Measurements from ENCODE around the gene TALDO1. TPM values are rescaled to one million over a fixed set of nuclear protein-coding genes. Genes with fewer than 3 reads are reported as not detected.

TALDO1 gene
- polyA plus RNA-seq, 4 donors, result 132 to 146 (median 135) TPM

DNA sequence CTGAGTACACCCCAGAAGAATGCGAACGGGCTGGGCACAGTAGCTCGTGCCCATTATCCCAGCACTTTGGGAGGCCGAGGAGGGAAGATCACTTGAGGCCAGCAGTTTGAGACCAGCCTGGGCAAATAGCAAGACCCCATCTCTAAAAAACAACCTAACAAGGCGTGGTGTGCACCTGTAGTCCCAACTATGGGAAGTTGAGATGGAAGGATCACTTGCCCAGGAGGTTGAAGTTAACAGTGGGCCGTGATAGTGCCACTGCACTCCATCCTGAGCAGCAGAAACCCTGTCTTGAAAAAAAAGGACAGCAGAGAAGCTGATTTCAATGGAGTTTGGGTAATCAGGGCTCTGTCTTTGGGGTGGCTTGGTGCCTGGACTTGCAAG, 65.8 kb downstream of the TALDO1 start:
- DNase-seq (ENCODE audit: low read depth in 4 of 4, low spot score in 3 of 4), result no peak

DNA sequence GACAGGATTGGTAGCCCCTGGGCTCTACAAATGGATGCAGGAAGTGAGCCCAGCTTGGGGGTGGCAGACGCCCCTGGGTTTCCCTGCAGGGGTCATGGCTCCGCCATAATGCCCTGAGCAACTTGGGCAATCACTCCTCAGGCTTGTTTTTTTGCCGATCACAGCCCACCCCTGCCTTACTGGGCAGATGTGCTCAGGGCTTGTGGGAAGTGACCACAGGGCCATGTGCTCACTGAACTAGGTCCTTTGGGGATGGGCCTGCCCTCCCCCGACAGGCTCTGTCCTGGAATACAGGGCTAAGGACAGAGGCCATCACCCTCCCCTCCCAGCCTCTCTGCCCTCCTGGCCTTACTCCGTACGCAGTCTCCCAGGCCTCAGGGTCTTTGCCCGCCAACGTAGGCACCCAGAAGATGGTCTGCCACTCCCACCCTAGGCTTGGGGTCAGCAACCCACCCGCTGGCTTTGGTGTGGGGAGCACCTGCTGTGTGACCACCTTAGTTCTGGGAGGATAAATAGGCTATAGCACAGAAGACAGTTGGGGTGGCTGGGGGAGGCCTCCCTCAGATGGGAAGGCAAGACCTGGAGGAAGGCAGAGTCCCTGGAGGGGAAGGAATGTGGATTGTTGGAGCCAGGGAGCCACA, 66.3 kb downstream of the TALDO1 start:
- DNase-seq (ENCODE audit: low read depth in 4 of 4, low spot score in 3 of 4), result no peak

Other genes starting within 250 kb of the TALDO1 start
- 100 to 1,000 TPM in 1 of 4 donors, 10 to 100 TPM in 3; 80.9 to 120 (median 86.6) TPM for gene RNH1, start 240.2 kb upstream of the TALDO1 start, polyA plus RNA-seq (ENCODE audit: insufficient read length in 4 of 4)
- gene HRAS, start 211.9 kb upstream of the TALDO1 start, polyA plus RNA-seq (ENCODE audit: insufficient read length in 4 of 4), result 10 to 100 TPM; 39.5 to 57.2 (median 41.2) TPM
- 1 to 10 TPM; 3.3 to 5.2 (median 4.1) TPM for gene LRRC56, start 209.9 kb upstream of the TALDO1 start, polyA plus RNA-seq (ENCODE audit: insufficient read length in 4 of 4)
- 1 to 10 TPM; 2.8 to 5.9 (median 3.6) TPM for gene LMNTD2, start 186.7 kb upstream of the TALDO1 start, polyA plus RNA-seq (ENCODE audit: insufficient read length in 4 of 4)
- 10 to 100 TPM; 42.7 to 68.7 (median 45.2) TPM for gene RASSF7, start 186.5 kb upstream of the TALDO1 start, polyA plus RNA-seq (ENCODE audit: insufficient read length in 4 of 4)
- gene PHRF1, start 171.0 kb upstream of the TALDO1 start, polyA plus RNA-seq (ENCODE audit: insufficient read length in 4 of 4), result 10 to 100 TPM; 21.1 to 27.4 (median 21.9) TPM
- gene IRF7, start 131.5 kb upstream of the TALDO1 start, polyA plus RNA-seq (ENCODE audit: insufficient read length in 4 of 4), result 10 to 100 TPM in 1 of 4 donors, 1 to 10 TPM in 3; 8.1 to 12.4 (median 8.4) TPM
- gene CDHR5, start 122.5 kb upstream of the TALDO1 start, polyA plus RNA-seq (ENCODE audit: insufficient read length in 4 of 4), result 10 to 100 TPM; 31.8 to 49.2 (median 42.9) TPM
- 1 to 10 TPM; 1.2 to 3.5 (median 1.9) TPM for gene SCT, start 120.3 kb upstream of the TALDO1 start, polyA plus RNA-seq (ENCODE audit: insufficient read length in 4 of 4)
- gene DRD4, start 110.2 kb upstream of the TALDO1 start, polyA plus RNA-seq (ENCODE audit: insufficient read length in 4 of 4), result 1 to 10 TPM; 1.7 to 5.7 (median 2.1) TPM
- 10 to 100 TPM; 36.3 to 55.9 (median 46.3) TPM for gene DEAF1, start 52.2 kb upstream of the TALDO1 start, polyA plus RNA-seq (ENCODE audit: insufficient read length in 4 of 4)
- gene TMEM80, start 51.6 kb upstream of the TALDO1 start, polyA plus RNA-seq (ENCODE audit: insufficient read length in 4 of 4), result 10 to 100 TPM; 37.4 to 45.2 (median 42.2) TPM
- 100 to 1,000 TPM in 3 of 4 donors, 10 to 100 TPM in 1; 94.5 to 147 (median 112) TPM for gene EPS8L2, start 41.2 kb upstream of the TALDO1 start, polyA plus RNA-seq (ENCODE audit: insufficient read length in 4 of 4)
- gene GATD1, start 30.0 kb downstream of the TALDO1 start, polyA plus RNA-seq (ENCODE audit: insufficient read length in 4 of 4), result 10 to 100 TPM; 70.9 to 97.2 (median 74.7) TPM
- gene CEND1, start 42.6 kb downstream of the TALDO1 start, polyA plus RNA-seq (ENCODE audit: insufficient read length in 4 of 4), result under 1 TPM; 0.36 to 0.96 (median 0.54) TPM
- gene SLC25A22, start 50.8 kb downstream of the TALDO1 start, polyA plus RNA-seq (ENCODE audit: insufficient read length in 4 of 4), result 10 to 100 TPM; 14.3 to 19.3 (median 14.7) TPM
- 10 to 100 TPM in 1 of 4 donors, 1 to 10 TPM in 3; 7.5 to 14.9 (median 8.7) TPM for gene PIDD1, start 57.8 kb downstream of the TALDO1 start, polyA plus RNA-seq (ENCODE audit: insufficient read length in 4 of 4)
- gene RPLP2, start 62.5 kb downstream of the TALDO1 start, polyA plus RNA-seq (ENCODE audit: insufficient read length in 4 of 4), result 1,000 to 10,000 TPM in 2 of 4 donors, 100 to 1,000 TPM in 2; 857 to 1,329 (median 1,011) TPM
- 10 to 100 TPM; 49.8 to 83.4 (median 57.7) TPM for gene PNPLA2, start 71.5 kb downstream of the TALDO1 start, polyA plus RNA-seq (ENCODE audit: insufficient read length in 4 of 4)
- gene CRACR2B, start 80.5 kb downstream of the TALDO1 start, polyA plus RNA-seq (ENCODE audit: insufficient read length in 4 of 4), result 10 to 100 TPM; 11.5 to 20.7 (median 13.0) TPM
- gene CD151, start 85.5 kb downstream of the TALDO1 start, polyA plus RNA-seq (ENCODE audit: insufficient read length in 4 of 4), result 100 to 1,000 TPM; 194 to 242 (median 203) TPM
- gene POLR2L, start 95.1 kb downstream of the TALDO1 start, polyA plus RNA-seq (ENCODE audit: insufficient read length in 4 of 4), result 100 to 1,000 TPM in 3 of 4 donors, 10 to 100 TPM in 1; 94.4 to 125 (median 106) TPM
- 10 to 100 TPM; 63.9 to 92.2 (median 72.2) TPM for gene TSPAN4, start 95.4 kb downstream of the TALDO1 start, polyA plus RNA-seq (ENCODE audit: insufficient read length in 4 of 4)
- 100 to 1,000 TPM; 102 to 128 (median 115) TPM for gene CHID1, start 163.3 kb downstream of the TALDO1 start, polyA plus RNA-seq (ENCODE audit: insufficient read length in 4 of 4)
- 100 to 1,000 TPM; 100 to 120 (median 109) TPM for gene AP2A2, start 178.4 kb downstream of the TALDO1 start, polyA plus RNA-seq (ENCODE audit: insufficient read length in 4 of 4)